ENCODE measurements around the gene GNG7.
"Not testable (repeated sequence)": the region's sequence is repeated elsewhere in the genome, so short reads cannot be mapped to it uniquely, and the experiment has no call there.

The GNG7 gene

DNA sequence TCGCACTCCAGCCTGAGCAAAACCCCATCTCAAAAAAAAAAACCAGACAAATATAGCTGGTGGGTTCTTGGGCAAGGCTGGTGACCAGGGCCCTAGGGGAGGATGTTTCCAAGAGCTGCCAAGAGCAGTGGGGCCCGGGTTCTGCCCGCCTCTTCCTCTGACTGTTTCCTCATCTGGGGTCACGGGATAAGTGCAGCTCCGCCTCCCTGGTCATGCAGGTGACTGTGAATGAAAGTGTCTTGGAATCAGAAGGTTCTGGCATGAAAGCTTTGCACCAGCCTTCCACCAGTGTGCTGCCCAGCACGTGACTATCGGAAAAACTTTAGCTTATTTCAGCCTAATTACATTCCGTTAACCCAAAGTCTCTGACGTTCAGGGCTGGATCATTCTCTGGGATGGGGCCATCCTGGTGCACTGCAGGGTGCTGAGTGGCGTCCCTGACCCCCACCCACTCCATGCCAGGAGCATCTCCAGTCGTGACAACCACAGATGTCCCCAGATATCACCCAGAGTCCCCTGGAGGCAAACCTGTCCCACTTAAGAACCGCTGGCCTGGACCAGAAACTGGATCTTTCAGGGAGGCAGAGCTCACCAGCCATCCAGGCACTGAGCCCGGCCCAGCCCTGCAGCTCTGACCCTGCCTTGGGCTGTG, 85.6 kb downstream of the GNG7 start:
- no peak for DNase-seq

DNA sequence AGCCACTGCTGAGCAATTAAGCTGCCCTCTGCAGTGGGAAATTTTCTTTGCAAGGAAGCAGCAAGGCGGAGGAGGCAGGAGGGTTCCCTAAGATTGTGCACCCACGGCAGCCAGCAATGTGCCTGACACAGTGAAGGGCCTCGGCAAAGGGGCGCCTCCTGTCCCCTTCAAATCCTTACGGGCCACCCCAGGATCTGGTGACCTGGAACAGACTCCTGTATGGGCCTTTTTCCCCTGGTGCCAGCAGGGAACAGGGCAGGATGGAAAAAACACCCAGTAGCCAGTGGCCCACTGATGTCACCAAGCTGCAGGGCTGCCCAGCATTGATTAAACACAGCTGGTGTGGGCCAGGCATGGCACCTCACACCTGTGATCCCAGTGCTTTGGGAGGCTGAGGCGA, 86.7 kb downstream of the GNG7 start:
- no peak for DNase-seq

DNA sequence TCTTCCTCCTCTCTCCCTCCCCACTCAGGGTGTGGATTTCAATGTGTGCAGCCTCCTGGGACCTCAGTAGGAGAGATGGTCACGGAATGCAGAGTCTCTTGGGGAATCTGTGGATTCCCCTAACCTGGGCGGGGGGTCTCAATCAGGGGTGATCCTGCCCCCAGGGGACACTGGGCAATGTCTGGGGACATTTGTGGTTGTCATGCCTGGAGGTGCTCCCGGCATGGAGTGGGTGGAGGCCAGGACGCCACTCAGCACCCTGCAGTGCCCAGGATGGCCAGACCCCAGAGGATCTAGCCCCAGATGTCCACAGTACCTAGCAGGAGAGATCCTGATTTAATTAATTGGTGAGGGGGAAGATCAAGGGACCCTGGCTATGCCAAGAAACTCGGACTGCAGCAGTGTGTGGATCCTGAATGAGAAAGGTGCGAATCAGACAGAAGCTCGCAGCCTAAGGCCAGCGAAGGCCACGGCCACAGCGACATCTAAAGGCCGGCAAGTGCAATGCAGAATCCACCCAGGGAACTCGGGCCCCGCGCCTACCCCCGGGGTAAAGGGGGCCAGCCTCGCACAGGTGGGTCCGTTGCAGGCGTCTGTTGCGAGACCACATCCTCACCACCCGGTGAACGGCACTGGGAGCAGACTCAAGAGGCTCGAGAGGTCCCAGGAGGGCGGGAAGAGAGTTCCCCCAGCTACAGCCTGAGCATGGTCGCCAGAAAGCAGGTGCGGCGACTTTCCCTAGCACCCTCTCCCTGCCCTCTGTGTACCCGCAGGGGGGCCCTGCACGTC, 88.8 kb downstream of the GNG7 start:
- peak; percentile 63 to 64 for DNase-seq

DNA sequence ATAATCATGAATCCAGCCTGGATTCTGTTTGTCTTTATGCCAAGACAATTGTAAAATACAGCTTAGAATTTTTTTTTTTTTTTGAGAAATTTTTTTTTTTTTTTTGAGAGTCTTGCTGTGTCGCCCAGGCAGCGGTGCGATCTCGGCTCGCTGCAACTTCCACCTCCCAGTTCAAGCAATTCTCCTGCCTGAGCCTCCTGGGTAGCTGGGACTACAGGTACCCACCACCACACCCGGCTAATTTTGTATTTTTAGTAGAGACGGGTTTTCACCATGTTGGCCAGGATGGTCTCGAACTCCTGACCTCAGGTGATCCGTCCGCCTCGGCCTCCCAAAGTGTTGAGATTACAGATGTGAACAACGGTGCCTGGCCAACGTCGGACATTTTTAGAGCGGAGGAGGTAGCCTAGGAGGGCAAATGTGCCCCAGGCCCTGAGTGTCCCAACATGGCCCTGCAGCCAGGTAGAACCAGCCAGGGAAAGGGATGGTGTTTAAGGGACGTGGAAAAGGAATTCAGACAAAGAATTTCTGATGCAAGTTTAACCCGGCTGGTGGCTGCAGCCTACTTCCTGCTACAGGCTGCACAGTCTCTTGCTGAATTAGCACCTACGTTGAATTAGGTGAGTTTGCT, 89.8 kb downstream of the GNG7 start:
- no peak for DNase-seq

DNA sequence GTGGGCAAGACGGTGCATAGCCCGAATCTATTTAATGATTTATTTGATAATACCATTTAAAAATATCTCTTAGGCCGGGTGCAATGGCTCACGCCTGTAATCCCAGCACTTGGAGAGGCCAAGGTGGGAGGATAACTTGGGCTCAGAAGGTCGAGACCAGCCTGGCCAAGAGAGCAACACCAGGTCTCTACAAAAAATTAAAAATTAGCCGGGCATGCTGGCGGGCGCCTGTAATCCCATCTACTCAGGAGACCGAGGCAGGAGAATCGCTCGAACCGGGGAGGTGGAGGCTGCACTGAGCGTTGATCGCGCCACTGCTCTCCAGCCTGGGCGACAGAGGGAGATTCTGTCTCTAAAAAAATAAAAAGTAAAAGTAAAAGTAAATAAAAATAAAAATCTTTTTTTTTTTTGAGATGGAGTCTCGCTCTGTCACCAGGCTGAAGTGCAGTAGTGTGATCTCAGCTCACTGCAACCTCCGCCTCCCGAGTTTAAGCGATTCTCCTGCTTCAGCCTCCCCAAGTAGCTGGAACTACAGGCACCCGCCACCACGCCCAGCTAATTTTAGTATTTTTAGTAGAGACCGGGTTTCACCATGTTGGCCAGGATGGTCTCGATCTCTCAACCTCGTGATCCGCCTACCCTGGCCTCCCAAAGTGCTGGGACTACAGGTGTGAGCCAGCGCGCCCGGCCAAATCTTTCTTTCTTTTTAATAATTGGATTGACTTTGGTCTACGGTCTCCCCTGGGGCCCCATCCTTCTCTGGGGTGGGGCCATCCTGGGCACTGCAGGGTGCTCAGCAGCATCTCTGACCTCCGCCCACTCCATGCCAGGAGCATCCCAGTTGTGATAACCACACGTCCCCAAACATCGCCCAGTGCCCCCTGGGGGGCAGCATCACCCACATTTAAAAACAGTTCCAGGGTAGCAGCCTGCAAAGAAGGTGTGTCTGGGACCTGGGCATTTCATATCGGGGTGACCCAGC, 90.7 kb downstream of the GNG7 start:
- DNase-seq: no peak

DNA sequence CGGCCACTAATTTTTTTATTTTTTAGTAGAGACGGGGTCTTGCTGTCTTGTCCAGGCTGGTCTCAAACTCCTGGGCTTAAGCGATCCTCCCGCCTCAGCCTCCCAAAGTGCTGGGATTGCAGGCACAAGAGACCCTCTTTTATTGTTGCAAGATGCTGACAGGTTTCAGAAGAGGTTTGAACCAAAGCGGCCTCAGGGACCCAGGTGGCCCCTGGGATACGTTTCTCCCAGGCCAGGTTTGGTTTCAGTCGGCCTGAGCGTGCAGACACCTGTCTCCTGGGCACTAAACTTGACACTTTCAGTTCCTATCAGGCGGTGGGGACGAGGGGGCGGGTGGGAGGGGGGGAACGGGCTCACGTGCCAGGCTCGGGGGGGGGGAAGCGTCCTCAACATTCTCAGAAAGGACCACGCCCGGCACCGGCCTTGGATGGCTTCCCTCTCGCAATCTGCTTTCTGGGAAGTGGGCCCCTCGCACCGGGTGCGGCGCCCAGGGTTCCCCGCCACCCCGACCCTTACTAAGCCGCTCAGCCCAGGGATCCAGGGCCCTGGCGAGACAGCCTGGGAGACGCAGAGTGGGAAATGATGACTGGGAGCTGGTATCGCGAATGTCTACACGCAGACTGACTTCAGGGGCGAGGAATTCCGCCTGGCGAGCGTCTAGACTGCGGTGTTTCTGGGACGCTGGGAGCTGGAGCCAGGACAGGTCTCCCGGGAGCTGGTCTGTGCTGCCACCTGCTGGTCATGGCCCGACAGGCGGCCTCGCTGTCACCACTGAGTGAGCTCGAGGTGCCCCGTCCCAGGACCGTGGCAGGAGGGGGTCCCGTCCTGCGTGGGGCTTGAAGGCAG, 91.6 kb downstream of the GNG7 start:
- DNase-seq: peak; percentile 85 to 93

DNA sequence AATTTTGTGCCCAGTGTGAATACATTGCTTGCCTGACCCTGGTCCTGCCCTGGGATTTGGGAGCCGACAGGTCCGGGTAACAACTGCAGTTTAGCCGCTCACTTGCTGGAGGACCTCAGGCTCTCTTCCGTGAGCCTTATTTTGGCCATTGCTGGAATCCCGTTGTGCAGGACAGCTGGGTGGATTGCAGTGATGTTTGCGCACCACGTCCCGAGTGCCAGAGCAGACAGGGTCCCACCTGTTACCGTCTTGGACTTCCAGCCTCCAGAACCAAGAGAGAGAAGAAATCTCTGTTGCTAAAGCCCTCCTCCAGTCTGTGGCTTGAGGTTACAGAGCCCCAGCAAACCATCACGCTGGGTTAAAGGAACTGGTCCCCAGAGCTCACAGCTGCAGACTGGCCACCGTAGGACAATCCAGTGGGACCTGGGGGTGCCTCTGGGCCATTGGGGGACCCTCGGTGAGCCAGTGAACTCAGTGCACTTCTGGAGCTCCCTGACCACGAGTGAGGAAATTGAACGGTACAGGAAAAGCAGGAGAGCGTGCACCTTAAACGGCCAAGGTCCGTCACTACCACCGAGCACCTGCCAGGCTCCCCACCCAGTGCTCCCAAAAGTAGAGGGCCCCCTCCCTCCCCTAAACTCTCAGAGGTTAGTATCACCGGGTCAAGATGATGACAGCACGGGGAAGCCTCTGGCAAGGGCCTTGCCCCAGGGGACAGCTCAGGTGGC, 92.9 kb downstream of the GNG7 start:
- DNase-seq: no peak

DNA sequence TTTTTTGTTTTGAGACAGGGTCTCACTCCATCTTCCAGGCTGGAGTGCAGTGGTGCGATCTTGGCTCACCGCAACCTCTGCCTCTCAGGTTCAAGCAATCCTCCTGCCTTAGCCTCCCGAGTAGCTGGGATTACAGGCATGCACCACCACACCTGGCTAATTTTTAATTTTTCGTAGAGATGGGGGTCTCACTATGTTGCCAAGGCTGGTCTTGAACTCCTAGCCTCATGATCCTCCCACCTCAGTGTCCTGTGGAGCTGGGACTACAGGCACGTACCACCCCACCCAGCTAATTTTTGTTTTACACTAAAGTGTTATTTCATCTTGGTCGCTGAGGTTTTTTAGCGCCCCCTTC, 93.5 kb downstream of the GNG7 start:
- DNase-seq: not testable (repeated sequence)

DNA sequence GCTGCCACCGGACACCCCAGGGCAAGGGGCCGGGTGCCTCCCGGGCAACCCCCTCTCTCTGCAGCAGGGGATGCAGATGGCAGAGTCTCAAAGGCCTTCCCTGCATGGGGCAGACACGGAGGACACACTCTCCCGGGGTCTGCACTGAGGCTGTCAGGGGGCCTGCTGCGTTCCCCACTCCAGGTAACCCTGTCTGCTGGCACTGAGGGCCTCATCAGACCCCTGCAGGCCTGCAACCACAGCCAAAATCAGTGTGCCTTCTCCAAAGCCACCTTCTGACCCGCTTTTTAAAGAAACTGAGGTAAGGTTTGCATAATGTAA, 93.9 kb downstream of the GNG7 start:
- no peak for DNase-seq

DNA sequence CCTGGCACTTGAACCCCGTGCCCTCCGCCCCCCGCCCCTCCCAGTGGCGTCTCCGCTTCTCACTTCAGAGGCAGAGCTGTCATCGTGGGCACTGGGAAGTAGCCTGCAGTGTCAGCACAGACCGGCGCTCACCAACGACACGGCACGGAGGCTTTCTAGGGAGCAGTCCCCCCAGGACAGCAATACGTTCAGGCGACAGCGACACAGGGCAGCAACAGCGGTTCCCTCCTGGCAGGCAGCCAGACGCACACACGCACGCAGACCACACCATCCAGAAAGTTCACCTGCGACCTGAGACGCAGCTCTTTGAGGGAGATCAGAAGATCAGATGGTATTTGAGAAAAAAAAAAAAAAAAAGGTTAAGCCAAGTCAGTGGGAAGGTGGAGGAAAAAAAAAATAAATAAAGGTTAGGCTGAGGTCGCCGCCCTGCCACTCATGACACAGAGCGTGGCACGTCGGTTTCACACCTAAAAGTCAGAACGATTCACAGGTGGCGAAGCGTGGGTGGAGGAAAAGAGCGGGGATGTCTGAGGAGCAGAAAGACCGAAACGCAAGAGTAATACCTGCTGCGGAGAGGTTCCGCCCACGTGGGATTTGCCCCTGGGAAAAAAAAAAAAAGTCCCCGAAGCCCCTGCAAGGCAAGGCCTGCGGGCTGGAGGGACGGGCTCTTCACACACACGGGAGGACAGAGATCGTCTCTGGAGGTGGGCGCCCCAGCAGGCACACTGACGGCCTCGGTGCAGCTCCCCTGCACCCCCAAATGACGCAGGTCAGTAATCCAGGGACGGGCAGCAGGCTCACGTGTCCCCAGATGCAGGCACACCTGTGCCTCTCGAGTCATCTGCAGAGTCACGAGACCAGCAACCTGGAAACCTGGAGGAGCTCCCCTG, 94.5 kb downstream of the GNG7 start:
- DNase-seq: peak; percentile 94 to 95

DNA sequence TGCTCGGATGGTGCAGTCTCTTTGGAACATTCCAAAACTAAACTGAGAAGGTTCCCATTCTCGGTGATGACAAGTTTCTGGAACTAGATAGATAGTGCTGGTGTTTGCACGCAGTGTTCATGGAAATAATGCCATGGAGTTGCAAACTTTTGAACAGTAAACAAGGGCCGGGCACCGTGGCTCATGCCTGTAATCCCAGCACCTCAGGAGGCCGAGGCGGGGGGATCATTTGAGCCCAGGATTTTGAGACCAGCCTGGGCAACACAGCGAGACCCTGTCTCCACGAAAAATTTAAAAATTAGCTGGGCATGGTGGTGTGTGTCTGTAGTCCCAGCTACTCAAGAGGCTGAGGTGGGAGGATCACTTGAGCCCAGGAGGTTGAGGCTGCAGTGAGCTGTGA, 95.7 kb downstream of the GNG7 start:
- DNase-seq: not testable (repeated sequence)

DNA sequence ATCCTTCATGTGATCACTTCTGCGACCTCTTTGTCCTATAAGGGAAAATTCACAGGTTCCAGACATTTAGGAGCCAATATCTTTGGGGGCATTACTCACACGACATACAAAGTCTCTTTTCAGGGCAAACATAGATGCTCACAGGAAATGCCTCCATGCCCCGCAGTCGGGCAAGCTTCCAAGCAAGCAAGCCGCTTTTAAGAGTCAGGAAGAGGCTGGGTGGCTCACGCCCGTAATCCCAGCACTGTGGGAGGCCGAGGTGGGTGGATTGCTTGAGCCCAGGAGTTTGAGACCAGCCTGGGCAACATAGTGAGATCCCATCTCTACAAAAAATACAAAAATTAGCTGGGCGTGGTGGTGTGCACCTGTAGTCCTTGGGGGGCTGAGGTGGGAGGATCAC, 96.6 kb downstream of the GNG7 start:
- DNase-seq: not testable (repeated sequence)

DNA sequence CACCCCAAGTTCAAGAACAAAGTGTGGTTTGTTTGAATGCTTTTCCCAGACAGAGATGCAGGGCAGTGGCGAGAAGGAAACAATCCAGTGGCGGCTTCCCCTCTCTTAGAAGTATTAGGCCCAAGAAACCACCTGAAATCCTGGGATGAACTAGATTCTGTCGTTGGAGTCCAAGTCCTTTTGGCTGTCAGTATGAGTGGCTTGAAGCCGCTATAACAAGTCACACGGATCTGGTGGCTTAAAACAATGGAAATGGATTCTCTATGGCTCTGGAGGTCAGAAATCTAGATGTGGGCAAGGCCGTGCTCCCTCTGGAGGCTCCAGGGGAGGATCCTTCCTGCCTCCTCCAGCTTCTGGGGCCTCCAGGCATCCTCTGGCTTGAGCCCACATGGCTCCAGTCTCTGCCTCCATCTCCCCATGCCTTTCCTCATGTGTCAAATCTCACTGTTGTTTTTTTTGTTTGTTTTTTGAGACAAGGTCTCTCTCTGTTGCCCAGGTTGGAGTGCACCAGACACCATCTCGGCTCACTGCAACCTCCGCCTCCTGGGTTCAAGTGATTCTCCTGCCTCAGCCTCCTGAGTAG, 97.7 kb downstream of the GNG7 start:
- no peak for DNase-seq

DNA sequence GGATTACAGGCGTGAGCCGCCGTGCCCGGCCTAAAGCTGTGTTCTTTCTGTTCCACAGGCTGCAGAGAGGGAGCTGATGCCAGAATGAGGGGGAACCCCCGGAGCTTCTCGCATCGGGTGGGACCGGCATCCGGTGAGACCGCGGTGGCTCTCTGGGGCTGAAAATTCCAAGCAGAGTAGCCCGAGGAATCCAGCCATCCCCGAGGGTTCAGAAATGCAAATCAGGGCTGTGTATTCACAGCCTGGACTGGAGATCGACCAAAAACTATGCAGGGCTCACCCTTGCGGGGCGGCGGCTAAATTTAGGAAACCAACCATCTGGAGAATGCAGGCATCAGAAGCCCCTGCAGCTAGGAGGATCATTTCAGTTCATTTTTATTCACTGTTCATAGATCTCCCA, 99.2 kb downstream of the GNG7 start:
- DNase-seq: no peak

DNA sequence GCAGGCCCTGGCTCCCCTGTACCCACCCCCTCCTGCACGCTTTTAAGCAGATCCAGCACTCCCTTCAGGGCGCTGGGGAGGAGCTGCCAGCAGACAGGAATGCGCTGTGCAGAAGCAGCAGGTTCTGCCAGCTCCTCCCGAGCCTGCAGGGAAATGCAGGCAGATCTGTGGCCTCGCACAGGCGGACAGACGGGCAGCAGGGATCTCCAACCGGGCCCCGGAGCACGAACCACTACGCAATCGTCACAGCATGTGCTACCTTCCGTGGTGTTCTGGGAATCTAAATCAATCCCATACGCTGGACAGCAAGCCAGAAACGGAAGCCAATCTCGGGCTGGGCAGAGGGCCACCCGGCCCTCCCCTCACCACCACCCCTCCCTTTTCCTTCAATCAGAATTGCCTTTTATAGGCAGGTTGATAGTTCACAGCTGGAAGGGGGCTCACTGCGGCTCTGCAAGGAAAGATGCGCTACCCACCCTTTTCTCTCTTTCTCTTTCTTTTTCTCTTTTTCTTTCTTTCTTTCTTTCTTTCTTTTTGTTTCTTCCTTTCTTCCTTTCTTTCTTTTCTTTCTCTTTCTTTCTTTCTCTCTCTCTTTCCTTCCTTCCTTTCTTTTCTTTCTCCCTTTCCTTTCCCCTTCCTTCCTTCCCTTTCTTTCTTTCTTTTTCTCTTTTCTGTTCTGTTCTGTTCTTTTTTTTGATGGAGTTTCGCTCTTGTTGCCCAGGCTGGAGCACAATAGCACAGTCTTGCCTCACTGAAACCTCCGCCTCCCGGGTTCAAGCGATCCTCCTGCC, 99.9 kb downstream of the GNG7 start:
- DNase-seq: no peak

DNA sequence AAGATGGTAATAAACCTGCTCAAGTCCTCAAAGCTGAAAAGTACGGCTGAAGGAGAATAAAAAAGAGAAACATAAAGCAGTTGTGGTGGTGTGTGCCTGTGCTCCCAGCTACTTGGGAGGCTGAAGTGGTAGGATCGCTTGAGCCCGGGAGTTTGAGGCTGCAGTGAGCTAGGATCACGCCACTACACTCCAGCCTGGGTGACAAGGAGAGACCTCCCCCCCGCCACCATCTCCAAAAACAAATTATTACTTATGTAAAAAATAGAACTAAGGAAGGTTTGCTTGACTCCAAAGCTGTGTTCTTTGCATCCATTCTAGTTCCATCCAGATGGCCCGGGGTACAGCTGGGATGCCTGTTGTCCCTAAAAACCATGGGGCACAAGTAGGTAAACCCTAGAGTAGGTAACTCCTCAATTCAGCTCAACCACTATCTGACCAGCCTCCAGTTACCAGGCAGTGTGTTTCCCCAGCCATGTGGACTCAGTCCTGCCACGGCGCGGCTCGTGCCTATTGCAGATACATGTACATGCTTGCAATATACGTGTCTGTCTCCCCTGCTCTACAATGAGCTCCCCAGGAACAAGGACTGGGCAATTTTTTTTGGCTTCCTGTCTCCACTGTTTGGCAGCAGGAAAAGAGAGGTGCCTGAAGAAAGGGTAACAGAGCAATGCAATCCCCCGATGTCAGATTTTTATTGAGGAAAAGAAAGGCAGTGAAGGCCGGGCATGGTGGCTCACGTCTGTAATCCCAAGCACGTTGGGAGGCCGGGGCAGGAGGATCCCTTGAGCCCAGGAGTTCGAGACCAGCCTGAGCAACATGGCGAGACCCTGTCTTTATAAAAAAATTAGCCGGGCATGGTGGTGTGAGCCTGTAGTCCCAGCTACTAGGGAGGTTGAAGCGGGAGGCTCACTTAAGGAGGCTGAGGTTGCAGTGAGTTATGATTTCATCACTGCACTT, 101.3 kb downstream of the GNG7 start:
- no peak for DNase-seq

DNA sequence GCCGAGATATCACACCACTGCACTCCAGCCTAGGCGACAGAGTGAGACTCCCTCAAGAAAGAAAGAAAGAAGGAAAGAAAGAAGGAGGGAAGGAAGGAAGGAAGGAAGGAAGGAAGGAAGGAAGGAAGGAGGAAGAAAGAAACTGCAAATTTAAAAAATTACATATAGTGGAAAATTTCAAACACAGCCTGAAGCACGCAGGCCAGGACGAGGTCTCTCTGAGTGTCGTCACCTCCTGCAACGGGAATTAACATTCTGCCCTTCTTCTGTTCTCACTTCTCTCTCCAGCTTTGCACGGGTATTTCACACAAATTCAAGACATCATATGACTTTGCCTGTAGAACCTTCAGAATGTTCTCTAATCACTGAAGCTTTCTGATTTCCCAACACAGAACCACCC, 108.2 kb downstream of the GNG7 start:
- no peak for DNase-seq

DNA sequence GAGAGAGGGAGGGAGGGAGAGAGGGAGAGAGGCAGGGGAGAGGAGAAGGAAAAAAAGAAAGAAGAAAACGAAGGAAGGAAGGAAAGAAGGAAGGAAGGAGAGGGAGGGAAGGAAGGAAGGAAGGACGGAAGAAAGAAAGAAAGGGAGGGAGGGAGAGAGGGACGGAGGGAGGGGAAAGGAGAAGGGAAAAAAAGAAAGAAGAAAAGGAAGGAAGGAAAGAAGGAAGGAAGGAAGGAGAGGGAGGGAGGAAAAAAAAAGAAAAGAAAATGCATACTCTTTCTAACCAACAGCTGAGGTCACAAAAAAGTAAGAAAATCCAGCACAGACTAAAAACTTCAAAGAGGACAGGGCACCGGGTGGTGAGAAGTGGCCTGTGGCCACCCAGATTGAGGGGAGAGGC, 109.7 kb downstream of the GNG7 start:
- no peak for DNase-seq
